Kidney tubule cell (primary cell): ENCODE measurements around the gene NPRL2.
"Not testable (repeated sequence)": the region's sequence is repeated elsewhere in the genome, so short reads cannot be mapped to it uniquely, and the experiment has no call there.

Experiments
- DNase-seq: peaks from one replicate; pipeline ENCODE4 v3.0.0-alpha.2; 2018; ENCODE audit warnings: low spot score

Gene NPRL2

DNA sequence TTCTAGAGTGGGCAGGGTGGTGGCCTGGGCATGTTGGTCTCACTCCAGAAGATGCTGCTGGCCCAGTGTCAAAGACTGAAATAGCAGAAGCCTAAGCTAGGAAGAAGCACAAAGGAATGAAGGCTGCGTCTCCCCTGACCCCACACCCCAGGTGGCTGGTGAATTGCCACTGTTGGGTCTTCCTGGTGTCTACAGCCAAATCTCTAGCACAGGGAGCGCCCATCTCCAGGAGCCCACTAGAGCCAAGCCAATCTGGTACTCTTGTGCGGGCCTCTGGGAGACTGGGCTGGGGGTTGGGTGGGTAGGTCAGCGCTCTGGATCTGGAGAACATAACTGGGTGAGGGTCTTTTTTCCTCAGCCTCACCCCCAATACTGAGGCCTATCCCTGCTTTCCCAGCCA lies 23.4 kb downstream of the NPRL2 start:
- DNase-seq: no peak

GRCh38 chr3:50326182-50326541 lies 24.4 kb downstream of the NPRL2 start:
- no peak for DNase-seq

- no peak for DNase-seq
Observed at GRCh38 chr3:50325497-50326181, 24.9 kb downstream of the NPRL2 start.

DNA sequence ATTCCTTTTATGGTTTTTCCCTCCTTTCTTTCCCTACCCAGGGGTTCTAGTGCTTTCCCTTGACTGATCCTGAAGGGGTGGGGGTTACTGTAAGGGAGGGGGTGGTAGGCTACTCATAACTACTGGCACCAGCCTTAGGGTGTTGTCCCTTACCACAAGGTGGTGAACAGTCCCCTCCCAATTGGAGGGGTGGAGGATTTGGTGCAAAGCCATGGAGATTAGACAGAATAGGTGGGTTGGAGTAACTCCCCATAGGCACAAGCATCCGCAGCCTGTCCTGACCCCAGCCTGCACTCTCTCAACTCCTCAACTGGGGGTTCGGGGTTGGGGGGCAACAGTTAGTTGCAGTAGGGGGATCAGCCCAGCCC lies 25.5 kb downstream of the NPRL2 start:
- DNase-seq: no peak

- peak; percentile 69 for DNase-seq
Observed at GRCh38 chr3:50324351-50325112, 26.0 kb downstream of the NPRL2 start.

DNA sequence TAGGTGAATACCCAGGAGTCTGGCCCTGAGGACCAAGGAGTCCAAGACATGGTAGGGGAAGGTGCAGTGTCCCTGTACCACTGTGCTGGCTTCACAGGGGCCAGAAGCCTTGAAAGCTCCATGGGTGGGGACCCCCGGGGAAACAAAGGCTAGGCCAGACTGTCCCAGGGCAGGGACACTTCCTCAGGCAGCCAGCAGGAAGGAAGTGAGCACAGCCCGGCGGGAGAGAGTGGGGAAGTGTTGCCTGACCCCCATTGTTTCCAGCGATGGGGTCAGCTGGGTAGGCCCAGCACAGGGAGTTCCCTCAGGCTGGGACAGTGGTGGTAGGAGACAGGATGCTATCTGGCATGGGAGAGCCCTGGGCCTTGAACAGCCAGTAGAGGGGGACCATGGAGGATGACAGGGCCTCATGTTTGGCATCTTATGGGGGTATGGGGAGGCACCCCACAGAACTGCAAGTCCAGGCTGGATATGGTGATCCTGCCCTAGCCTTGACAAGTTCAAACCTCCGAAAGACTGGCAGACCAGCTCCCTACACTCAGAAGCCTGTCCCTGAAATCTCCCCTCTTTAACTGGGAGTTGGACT lies 26.9 kb downstream of the NPRL2 start:
- DNase-seq: no peak

- no peak for DNase-seq
Observed at GRCh38 chr3:50323092-50323600, 27.4 kb downstream of the NPRL2 start.

- DNase-seq: no peak
Observed at GRCh38 chr3:50322386-50323091, 28.0 kb downstream of the NPRL2 start, which contains the start of gene HYAL2. Gene HYAL2, minus strand, starts transcription at chr3:50322745. Its CDS starts 2,256 bp downstream, at chr3:50320489.

- DNase-seq: no peak
Observed at GRCh38 chr3:50322115-50322385, 28.5 kb downstream of the NPRL2 start.

- peak; percentile 90 for DNase-seq
Observed at GRCh38 chr3:50321336-50322114, 29.1 kb downstream of the NPRL2 start.

GRCh38 chr3:50320853-50321335 lies 29.7 kb downstream of the NPRL2 start:
- peak; percentile 75 for DNase-seq

DNA sequence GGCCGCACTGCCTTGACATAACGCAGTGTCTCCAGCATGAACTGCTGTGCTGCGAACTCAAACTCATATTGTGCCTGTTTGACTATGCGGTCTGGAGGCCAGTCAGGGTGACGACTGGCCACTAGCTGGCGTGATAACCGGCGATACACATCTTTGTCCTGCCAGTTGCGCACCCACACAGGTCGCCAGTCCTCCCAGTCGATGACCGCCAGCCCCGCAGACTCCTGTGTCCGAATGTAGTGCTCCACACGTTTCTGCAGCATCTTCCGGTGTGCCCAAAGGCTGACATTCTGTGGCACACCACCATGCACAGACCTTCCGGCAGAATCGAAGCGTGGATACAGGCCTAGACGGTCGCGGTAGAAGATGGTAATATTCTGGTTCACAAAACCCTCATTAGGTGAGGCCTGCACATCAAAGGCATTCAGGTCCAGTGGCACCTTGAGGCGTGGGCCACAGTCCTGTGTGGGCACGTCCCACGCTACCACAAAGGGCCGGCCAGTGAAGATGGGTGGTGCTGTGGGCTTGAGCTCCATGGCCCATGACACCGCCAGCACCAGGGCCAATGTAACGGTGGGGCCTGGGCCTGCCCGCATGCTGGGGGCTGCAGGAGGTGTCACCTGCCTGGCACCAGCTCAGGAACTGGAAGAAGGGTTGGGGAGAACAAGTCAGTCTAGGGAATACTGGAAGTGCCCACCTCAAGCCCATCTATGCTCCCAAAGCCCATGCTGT lies 30.5 kb downstream of the NPRL2 start:
- no peak for DNase-seq

DNA sequence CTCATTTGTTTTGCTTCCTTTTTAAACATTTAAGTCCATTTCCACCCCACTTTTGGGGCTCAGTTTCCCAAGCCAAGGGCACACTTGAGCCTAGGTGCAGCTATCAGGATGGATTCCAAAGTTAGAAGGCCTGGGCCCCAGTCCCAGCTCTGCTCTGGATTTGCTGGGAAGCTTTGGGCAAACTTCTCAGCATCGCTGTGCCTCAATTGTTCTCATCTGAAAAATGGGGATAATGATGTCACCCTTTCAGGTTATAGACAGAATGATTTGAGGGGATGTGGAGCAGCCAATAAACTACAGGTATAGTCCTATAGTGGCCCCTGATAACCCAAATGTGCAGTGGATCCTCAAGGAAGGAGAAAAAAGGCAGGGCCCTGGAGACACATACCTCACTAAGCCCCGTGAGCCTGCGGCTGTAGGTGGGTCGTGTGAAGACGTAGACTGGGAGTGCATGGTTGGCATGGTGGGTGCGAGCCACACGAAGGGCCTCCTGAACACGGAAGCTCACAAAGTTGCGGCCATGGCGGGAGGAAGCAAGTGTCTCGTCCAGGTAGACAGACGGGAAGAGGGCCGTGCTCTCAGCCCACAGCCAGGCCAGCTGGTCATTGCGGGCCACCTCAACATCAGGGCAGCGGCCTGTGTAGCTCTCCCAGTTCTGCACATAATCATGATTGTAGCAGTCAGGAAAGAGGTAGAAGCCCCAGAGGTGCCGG lies 31.2 kb downstream of the NPRL2 start:
- DNase-seq: no peak

DNA sequence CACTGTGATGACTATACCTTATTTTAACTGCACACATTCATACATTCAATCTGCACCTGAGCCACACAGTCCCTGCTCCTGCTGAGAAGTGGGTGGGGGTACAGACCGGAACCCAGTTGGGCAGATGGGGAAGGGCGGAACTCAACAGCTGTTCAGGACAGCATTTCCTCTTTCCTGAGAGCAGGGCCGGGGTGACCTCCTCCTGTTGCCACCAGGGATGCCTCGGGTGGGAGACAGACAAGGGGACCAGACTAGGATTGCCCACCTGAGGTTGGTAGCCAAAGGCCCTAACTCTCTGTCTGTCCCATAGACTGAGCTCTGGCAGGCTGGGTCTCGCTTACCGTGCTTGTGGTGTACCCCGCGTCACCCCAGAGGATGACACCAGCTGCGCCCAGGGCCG lies 32.0 kb downstream of the NPRL2 start:
- DNase-seq: no peak

DNA sequence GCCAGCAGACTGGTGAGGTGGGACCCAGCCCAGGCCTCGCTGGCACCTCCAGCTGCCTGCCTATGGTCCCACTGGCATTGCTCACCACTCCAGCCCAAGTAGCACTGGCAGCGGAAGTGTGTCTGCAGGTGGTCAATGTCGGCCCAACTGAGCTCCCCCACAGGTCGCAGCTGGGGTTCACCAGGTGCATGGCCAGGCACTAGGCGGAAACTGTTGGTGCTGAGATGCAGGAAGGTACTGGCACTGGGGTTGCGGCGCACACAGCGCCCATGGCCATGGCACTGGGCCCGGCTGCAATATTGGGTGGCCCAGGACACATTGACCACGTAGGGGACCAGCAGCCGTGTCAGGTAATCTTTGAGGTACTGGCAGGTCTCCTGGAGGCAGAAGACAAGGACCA lies 32.4 kb downstream of the NPRL2 start:
- DNase-seq: no peak

DNA sequence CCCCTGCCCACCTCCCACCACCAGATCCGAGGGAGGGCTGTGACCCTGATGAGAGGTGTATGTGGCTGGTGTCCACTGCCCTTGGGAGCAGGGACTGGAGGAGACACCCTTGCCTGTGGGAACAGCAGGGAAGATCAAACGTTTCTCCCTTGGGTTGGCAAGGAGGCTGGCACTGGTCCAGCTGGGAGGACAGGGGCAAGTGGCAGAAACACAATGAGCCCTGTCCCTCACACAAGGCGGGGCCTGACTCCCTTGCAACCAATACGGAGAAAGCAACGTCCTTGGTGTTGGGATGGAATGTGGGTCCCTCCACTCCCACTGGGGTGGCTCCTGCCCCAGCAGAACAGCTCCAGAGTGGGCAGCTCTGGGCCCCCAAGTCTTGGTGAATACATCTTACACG lies 33.3 kb downstream of the NPRL2 start:
- DNase-seq: no peak

DNA sequence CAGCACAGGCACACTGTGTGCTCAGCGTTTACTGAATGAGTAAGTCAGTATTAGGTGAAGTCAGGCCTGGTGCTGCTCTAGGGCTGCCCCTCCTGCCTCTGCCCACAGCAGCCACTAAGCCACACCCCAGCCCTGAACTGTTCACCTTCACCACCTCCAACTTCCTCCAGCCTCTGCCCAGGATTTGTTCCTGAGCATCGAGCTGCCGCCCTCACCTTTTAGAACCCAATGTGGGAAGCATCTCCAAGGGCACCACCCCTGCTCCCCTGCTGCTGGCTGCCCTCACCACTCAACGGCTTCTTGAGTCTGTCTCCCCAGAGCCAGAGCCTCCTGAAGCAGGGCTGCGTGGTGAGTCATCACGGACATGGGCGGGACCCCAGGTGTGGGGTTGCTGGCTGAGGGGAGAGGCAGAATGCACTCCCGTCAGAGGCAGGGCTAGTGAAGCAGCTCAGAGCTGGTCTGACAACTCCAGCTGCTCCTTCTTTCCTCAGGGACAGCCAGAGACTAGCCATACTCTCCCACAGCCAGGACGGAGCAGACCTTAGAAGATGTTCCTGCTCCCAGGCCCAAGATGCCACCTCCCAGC lies 33.8 kb downstream of the NPRL2 start:
- peak; percentile 92 for DNase-seq

DNA sequence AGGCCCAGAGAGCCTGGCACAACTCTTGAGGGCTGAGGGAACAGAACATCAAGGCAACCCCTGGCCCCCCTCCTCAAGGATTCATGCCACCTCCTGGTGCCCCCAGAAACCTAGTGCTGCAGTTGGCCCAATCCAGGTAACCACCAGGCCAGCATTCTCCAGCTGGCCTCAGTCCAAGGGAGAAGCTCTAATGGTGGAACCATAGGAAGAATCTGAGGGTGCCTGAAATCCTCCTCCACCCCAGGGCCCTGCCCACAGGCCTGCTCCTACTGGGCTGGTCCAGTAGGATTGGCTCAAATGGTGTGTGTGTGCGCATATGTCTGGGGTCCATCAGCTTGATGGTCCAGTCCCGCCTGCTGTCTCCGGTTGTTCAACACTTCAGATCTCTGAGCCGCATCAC lies 35.8 kb downstream of the NPRL2 start:
- no peak for DNase-seq

DNA sequence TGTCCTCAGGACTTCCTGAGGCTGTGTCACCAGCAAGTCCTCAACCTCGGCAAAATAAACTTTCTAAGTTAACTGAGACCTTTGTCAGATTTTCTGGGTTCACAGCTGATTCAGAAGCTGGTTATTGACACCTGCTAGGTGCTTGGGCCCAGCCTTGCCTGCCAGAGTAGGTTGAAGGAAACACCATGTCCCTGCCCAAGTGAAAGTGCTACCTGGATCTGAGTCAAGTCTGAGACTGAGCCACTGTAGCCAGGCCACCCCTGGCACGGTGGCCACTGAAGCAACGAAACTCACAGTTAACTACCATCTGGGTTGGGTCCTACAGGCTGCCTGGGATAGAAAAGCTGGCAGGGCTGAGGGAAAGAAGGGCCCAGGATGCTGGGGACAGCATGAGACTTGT lies 36.2 kb downstream of the NPRL2 start:
- no peak for DNase-seq

DNA sequence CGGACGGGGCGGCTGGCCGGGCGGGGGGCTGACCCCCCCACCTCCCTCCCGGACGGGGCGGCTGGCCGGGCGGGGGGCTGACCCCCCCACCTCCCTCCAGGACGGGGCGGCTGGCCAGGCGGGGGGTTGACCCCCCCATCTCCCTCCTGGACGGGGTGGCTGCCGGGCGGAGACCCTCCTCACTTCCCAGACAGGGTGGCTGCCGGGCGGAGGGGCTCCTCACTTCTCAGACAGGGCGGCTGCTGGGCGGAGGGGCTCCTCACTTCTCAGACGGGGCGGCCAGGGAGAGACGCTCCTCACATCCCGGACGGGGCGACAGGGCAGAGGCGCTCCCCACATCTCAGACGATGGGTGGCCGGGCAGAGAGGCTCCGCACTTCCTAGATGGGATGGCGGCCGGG lies 38.5 kb downstream of the NPRL2 start:
- not testable (repeated sequence) for DNase-seq
